ENCODE measurements around the gene STK32B.

STK32B gene

DNA sequence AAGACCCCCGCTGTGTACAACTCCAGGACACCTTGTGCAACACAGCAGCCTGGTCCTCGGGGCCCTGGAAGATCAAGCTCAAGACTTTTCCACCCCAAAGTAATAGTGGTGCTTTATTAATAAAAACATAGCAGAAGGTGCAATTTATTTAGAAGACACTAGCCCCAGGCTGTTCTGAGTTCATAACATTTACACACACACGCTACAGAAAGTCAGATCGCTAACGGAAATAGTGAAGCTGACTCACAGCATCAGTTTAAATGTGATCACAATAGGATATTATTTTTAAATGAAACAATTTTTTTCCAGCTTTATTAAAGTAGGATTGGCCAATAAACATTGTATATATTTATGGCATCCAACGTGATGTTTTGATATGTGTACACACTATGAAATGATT lies 141.0 kb downstream of the STK32B start:
- no peaks in the 10 kb centered on the region for H3K9me3 ChIP-seq (ENCODE audit: control insufficient read depth, insufficient read depth, low read depth, low read length)
- H3K27ac ChIP-seq (ENCODE audit: extremely low read depth, low read depth, low read length): no peak overlapping the region
- no peaks in the 10 kb centered on the region for H3K4me1 ChIP-seq (ENCODE audit: control insufficient read depth, insufficient read depth, low read length)
- POLR2A ChIA-PET: no interaction called here
- TF ChIP-seq, protein P1, sequence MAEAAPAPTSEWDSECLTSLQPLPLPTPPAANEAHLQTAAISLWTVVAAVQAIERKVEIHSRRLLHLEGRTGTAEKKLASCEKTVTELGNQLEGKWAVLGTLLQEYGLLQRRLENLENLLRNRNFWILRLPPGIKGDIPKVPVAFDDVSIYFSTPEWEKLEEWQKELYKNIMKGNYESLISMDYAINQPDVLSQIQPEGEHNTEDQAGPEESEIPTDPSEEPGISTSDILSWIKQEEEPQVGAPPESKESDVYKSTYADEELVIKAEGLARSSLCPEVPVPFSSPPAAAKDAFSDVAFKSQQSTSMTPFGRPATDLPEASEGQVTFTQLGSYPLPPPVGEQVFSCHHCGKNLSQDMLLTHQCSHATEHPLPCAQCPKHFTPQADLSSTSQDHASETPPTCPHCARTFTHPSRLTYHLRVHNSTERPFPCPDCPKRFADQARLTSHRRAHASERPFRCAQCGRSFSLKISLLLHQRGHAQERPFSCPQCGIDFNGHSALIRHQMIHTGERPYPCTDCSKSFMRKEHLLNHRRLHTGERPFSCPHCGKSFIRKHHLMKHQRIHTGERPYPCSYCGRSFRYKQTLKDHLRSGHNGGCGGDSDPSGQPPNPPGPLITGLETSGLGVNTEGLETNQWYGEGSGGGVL (tag by site-specific recombination; IDR thresholded peaks at IDR 0.05): no peak
- TF ChIP-seq ZNF274 (IDR thresholded peaks at IDR 0.05; ENCODE audit: low read length): no peak
- TF ChIP-seq ZNF274 (tag by site-specific recombination; IDR thresholded peaks at IDR 0.05; ENCODE audit: borderline replicate concordance): no peak
- no peak for TF ChIP-seq YY2 (tag by site-specific recombination; IDR thresholded peaks at IDR 0.05)
- no peak overlapping the region for H3K4me3 ChIP-seq (ENCODE audit: low read depth, low read length)
- CTCF ChIA-PET: no interaction called here
- no peaks in the 10 kb centered on the region for H3K36me3 ChIP-seq (ENCODE audit: control insufficient read depth in 2 of 2, insufficient read depth in 1 of 2, low read length in 2 of 2)

DNA sequence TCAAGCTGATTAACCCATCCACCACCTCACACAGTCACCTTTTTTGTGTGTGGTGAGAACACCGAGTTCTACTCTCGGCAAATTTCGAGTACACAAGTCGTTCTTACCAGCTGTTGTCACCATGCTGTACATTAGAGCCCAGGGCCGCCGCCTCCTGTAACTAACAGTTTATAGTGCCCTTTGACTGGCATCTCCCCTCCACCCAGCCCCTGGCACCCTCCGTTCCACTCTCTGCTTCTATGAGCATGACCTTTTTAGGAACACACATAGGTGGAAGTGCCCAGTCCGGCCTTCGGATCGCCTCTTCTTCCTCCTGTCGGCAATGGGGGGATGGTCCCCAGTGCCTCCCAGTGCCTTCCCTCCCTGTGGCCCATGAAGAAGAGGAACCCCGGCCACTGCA lies 141.4 kb downstream of the STK32B start:
- ChIA-PET CTCF (no interaction called here), POLR2A (no interaction called here)
- Histone ChIP-seq H3K27ac (ENCODE audit: extremely low read depth, low read depth, low read length) (no peak overlapping the region), H3K36me3 (ENCODE audit: control insufficient read depth in 2 of 2, insufficient read depth in 1 of 2, low read length in 2 of 2) (no peaks in the 10 kb centered on the region), H3K4me3 (ENCODE audit: low read depth, low read length) (no peak overlapping the region), H3K4me1 (ENCODE audit: control insufficient read depth, insufficient read depth, low read length) (no peaks in the 10 kb centered on the region), H3K9me3 (ENCODE audit: control insufficient read depth, insufficient read depth, low read depth, low read length) (no peaks in the 10 kb centered on the region)
- TF ChIP-seq, protein P2, sequence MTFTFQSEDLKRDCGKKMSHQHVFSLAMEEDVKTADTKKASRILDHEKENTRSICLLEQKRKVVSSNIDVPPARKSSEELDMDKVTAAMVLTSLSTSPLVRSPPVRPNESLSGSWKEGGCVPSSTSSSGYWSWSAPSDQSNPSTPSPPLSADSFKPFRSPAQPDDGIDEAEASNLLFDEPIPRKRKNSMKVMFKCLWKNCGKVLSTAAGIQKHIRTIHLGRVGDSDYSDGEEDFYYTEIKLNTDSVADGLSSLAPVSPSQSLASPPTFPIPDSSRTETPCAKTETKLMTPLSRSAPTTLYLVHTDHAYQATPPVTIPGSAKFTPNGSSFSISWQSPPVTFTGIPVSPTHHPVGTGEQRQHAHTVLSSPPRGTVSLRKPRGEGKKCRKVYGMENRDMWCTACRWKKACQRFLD (tag by site-specific recombination; IDR thresholded peaks at IDR 0.05): no peak
- TF ChIP-seq ZNF248 (tag by site-specific recombination; IDR thresholded peaks at IDR 0.05): no peak
- no peak for TF ChIP-seq ZNF549 (tag by site-specific recombination; IDR thresholded peaks at IDR 0.05)
- no peak for TF ChIP-seq ZNF768 (tag by site-specific recombination; IDR thresholded peaks at IDR 0.05)
- no peak for TF ChIP-seq ZNF23 (tag by site-specific recombination; IDR thresholded peaks at IDR 0.05; ENCODE audit: borderline replicate concordance)
- TF ChIP-seq ZNF16 (tag by site-specific recombination; IDR thresholded peaks at IDR 0.05; ENCODE audit: low read depth): no peak
- no peak for TF ChIP-seq ZBTB21 (tag by site-specific recombination; IDR thresholded peaks at IDR 0.05)
- TF ChIP-seq ZBTB48 (tag by site-specific recombination; IDR thresholded peaks at IDR 0.05): no peak
- TF ChIP-seq PRDM1 (tag by site-specific recombination; IDR thresholded peaks at IDR 0.05): no peak
- TF ChIP-seq, protein P3, sequence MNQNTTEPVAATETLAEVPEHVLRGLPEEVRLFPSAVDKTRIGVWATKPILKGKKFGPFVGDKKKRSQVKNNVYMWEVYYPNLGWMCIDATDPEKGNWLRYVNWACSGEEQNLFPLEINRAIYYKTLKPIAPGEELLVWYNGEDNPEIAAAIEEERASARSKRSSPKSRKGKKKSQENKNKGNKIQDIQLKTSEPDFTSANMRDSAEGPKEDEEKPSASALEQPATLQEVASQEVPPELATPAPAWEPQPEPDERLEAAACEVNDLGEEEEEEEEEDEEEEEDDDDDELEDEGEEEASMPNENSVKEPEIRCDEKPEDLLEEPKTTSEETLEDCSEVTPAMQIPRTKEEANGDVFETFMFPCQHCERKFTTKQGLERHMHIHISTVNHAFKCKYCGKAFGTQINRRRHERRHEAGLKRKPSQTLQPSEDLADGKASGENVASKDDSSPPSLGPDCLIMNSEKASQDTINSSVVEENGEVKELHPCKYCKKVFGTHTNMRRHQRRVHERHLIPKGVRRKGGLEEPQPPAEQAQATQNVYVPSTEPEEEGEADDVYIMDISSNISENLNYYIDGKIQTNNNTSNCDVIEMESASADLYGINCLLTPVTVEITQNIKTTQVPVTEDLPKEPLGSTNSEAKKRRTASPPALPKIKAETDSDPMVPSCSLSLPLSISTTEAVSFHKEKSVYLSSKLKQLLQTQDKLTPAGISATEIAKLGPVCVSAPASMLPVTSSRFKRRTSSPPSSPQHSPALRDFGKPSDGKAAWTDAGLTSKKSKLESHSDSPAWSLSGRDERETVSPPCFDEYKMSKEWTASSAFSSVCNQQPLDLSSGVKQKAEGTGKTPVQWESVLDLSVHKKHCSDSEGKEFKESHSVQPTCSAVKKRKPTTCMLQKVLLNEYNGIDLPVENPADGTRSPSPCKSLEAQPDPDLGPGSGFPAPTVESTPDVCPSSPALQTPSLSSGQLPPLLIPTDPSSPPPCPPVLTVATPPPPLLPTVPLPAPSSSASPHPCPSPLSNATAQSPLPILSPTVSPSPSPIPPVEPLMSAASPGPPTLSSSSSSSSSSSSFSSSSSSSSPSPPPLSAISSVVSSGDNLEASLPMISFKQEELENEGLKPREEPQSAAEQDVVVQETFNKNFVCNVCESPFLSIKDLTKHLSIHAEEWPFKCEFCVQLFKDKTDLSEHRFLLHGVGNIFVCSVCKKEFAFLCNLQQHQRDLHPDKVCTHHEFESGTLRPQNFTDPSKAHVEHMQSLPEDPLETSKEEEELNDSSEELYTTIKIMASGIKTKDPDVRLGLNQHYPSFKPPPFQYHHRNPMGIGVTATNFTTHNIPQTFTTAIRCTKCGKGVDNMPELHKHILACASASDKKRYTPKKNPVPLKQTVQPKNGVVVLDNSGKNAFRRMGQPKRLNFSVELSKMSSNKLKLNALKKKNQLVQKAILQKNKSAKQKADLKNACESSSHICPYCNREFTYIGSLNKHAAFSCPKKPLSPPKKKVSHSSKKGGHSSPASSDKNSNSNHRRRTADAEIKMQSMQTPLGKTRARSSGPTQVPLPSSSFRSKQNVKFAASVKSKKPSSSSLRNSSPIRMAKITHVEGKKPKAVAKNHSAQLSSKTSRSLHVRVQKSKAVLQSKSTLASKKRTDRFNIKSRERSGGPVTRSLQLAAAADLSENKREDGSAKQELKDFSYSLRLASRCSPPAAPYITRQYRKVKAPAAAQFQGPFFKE (tag by site-specific recombination; IDR thresholded peaks at IDR 0.05; ENCODE audit: borderline replicate concordance): no peak
- no peak for TF ChIP-seq ZNF223 (tag by site-specific recombination; IDR thresholded peaks at IDR 0.05)
- no peak for TF ChIP-seq KLF9 (tag by site-specific recombination; IDR thresholded peaks at IDR 0.05; ENCODE audit: low read depth)
- TF ChIP-seq ZNF544 (tag by site-specific recombination; IDR thresholded peaks at IDR 0.05): no peak
- no peak for TF ChIP-seq GLIS1 (tag by site-specific recombination; IDR thresholded peaks at IDR 0.05)
- TF ChIP-seq ZNF660 (tag by site-specific recombination; IDR thresholded peaks at IDR 0.05): no peak
- TF ChIP-seq ZNF341 (tag by site-specific recombination; IDR thresholded peaks at IDR 0.05; ENCODE audit: low read depth): no peak
- no peak for TF ChIP-seq MYNN (tag by site-specific recombination; IDR thresholded peaks at IDR 0.05; ENCODE audit: borderline replicate concordance)
- no peak for TF ChIP-seq SCRT1 (tag by site-specific recombination; IDR thresholded peaks at IDR 0.05; ENCODE audit: borderline replicate concordance)
- no peak for TF ChIP-seq ZNF830 (tag by site-specific recombination; IDR thresholded peaks at IDR 0.05; ENCODE audit: low read depth)

Data from HEK293 (cell line).